ENCODE results near the gene MPV17.
"Not testable (repeated sequence)": the region's sequence is repeated elsewhere in the genome, so short reads cannot be mapped to it uniquely, and the experiment has no call there.

Gene MPV17

DNA sequence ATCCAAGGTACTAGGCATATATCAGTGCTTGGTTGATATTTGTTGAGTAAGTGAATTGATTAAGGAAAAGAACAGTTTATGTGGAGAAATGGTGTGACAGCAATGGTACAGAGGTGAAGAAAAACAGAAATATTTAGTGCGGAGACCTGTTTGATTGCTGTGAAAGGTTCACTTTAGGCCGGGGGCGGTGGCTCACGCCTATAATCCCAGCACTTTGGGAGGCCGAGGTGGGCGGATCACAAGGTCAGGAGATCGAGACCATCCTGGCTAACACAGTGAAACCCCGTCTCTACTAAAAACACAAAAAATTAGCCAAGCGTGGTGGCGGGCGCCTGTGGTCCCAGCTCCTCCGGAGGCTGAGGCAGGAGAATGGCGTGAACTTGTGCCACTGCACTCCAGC is 54.6 kb downstream of the MPV17 start:
- H3K4me3 ChIP-seq (ENCODE audit: low read depth, low read length), result not testable (repeated sequence)

- H3K4me3 ChIP-seq (ENCODE audit: low read depth, low read length), result no peak overlapping the region
Observed at GRCh38 chr2:27265536-27265870, 57.4 kb downstream of the MPV17 start.

GRCh38 chr2:27264753-27265535 is 58.0 kb downstream of the MPV17 start:
- H3K4me3 ChIP-seq (ENCODE audit: low read depth, low read length), result peak overlapping the region; percentile 48

- H3K4me3 ChIP-seq (ENCODE audit: low read depth, low read length), result peak overlapping the region; percentile 48
Observed at GRCh38 chr2:27264253-27264752, 58.6 kb downstream of the MPV17 start.

DNA sequence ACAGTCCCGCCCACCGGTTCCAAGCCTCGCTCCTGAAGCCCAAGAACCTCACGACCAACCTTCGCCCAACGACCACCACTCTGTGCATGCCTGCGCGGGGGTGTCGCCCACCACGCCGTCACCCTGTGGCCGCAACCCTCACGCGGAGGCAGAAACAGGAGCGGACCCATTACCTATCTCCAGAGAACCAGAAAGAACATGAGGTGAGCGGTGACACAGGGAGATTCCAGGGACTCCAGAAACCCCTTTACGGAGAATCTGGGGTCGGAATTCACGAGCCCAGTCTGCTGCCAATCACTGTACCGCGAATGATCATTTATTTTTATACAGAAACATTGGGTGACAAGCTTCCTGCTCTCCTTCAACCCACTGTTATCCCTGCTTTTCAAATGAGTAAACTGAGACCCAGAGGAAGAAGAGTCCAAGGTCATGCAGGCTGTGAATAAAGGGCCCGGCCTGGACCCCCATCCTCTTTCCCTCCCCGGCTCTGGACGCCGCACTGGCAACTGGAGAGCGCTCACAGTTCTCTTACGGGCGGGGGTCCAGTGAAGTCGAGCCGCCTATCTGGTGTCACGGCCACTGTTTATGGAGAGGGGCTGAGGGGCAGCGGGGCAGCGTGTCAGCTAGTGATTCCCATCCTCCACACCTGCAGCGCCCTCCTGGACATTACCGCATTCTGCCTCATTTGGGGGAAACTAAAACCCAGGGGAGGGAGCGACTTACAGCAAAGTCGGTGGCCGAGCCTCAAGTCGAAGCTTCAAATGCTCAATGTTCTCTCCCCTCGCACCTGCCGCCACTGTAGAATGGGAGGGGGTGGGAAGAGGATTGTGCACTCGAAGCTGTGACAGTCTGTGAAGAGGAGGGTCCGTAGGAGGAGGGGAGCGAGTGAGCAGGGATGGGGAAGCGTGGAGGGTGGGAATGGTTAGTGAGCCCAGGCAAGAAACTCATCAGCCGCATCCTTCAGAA is 59.3 kb downstream of the MPV17 start:
- H3K4me3 ChIP-seq (ENCODE audit: low read depth, low read length), result peak overlapping the region; percentile 27

DNA sequence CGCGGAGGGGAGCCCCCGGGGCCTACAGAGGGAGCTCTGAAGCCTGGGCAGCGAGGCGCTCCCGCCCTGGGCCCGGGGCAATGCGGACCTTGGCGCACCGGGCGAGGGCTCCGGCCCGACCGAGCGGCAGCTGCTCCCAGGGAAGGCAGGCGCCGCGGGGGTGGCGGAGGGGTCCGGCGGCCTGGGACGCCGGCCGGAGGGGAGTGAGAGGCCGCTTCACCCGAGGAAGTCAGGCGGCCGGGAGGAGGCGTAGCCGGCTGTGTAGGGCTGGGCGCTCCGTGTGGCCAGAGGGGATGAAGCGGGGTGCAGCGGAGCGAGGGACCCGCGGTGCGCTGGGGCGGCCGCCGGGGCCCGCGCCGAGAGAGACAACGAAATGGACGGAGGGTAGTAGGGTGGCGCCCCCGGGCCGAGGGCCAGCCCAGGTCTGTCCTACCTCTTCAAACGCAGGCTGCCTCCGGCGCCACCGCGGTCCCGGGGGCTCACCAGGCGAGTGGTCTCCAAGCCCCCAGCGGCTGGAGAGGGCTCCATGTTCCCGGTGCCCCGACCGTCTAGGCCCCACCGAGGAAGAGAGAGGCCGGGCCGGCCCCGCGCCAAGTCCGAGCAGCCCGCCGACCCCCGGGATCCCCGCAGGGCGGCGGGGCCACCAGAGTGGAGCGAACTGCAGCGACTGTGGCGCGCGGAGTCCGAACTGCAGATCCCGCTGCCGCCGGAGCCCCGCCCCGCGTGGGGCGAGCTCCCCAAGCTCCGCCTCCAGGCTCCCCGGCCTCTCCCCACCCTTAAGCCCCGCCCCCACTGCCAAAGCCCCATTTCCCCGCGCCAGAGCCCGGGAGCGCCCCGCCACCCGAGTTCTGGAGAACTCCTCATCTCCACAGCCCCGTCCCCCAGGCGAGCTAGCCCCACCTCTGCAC is 60.3 kb downstream of the MPV17 start, which contains the start of gene SLC30A3:
Gene SLC30A3 (minus strand): TSS at position 669 of the 908 bp plus-strand sequence. CDS start 141 bp downstream, at position 528.
- peak within 1 kb of the TSS; percentile 53 for H3K4me3 ChIP-seq (ENCODE audit: low read depth, low read length)

DNA sequence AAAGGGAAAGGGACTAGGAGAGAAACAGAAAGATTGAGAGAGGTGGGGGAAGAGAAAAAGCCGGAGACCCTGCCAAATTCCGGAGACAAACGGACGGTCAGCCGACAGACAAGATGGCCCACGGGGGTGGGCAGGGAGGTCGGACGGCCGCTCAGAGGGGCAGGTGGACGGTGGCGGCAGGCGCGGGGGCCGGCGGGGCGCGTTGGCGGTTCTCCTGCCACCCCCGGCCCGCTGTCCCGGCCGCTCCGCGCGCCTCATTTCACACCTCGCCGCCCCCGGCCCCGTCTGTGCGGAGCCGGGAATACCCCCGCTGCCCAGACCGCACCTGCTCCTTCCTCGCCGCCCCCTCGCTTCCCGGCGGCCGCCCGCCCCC is 61.0 kb downstream of the MPV17 start:
- peak overlapping the region; percentile 24 for H3K4me3 ChIP-seq (ENCODE audit: low read depth, low read length)

DNA sequence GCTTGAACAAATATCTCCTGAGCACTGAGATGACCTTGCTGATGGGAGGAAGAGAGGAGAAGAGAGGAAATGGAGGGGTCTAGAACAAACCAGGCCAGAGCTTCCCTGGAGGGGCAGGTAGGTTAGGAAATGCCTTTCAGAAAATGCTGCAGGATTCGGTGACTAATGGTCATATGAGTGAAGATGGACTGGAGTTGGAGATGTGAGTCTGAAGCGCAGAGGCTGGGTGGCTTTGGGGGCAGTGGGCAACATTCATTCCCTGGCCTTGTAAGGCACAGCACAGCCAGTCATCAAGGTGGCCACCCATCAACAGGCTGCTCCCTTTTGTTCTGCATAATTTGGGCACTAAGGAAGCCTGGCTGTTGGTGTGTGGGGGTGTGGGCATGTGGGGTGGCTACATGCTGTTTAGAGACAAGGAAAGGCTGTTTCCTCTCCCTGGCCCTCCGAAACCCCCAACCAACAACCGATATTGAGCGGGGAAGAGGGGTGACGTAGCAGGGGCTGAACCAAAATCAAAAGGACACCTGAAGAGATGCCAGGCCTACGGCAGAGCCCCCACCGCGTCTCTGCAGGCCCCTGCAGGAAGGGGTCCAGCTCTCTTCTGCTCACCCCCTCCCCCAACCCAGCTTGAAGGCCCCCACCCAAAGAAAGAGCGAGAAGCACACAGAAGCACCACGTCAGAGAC is 61.5 kb downstream of the MPV17 start:
- H3K4me3 ChIP-seq (ENCODE audit: low read depth, low read length), result peak overlapping the region; percentile 24
